GM19463 (cell line): ENCODE measurements around the gene TRIM46.
"Not testable (repeated sequence)": the region's sequence is repeated elsewhere in the genome, so short reads cannot be mapped to it uniquely, and the experiment has no call there.

ENCODE experiments used
- ATAC-seq: cut with Tn5 transposase; IDR thresholded peaks from one replicate; pipeline ENCODE4 v1.9.1; 2021; ENCODE audit warnings: mild to moderate bottlenecking, moderate library complexity; ENCODE audit not compliant: unreplicated experiment

TRIM46 gene

DNA sequence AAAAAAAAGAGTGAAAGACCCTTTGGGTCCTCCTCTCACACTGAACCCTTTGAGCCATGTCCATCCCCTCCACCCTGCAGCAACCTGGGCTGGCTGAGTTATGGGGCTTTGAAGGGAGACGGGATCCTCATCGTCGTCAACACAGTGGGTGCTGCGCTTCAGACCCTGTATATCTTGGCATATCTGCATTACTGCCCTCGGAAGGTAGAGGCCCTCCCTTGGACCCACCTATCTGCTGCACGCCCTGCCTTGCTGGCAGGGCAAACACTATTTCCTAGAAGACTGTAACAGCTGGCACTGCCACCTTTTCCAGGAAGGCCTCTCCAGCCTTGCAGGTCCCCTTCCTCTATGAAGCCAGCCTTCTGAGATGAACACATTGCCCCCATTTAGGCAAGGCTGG lies 36.9 kb upstream of the TRIM46 start:
- ATAC-seq, result no peak

GRCh38 chr1:155137154-155137949 lies 36.3 kb upstream of the TRIM46 start:
- ATAC-seq, result no peak

- peak; percentile 73 for ATAC-seq
These were observed 33.6 kb upstream of the TRIM46 start, which contains the start of gene DPM3 for GRCh38 chr1:155139895-155140629. Gene DPM3, minus strand, starts transcription at chr1:155140531. Its CDS starts 291 bp downstream, at chr1:155140240.

- no peak for ATAC-seq
These were observed 33.1 kb upstream of the TRIM46 start for GRCh38 chr1:155140630-155140953.

- no peak for ATAC-seq
These were observed 31.9 kb upstream of the TRIM46 start for GRCh38 chr1:155141749-155142148.

DNA sequence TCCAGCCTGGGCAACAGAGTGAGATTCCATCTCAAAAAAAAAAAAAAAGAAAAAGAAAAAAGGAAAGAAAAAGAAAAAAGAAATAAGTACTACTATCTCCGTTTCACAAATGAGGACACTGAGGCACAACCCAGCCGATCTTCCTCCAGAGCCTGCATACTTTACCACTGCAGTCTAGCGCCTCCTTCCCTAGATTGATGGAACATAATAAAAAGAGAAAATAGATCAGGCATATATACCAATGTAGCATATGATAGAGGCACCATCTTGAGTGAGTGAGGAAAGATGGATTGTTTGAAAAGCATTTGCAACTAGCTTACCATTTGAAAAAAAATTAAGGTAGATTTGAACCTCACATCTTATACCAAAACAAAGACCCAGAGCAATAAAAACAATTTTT lies 28.2 kb upstream of the TRIM46 start:
- ATAC-seq, result no peak

DNA sequence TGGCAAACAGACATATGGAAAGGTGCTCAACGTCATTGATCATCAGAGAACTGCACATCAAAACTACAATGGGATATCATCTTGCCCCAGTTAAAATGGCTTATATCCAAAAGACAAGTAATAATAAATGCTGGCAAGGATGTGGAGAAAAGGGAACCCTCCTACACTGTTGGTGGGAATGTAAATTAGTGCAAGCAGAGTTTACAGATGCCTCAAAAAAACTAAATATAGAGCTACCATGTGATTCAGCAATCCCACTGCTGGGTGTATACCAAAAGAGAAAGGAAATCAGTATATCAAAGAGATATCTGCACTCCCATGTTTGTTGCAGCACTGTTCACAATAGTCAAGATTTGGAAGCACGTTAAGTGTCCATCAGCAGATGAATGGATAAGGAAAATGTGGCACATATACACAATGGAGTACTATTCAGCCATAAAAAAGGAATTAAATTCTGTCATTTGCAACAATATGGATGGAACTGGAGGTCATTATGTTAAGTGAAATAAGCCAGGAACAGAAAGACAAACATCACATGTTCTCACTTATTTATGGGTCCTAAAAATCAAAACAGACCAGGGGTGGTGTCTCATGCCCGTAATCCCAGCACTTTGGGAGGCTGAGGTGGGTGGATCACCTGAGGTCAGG lies 17.5 kb upstream of the TRIM46 start:
- not testable (repeated sequence) for ATAC-seq

DNA sequence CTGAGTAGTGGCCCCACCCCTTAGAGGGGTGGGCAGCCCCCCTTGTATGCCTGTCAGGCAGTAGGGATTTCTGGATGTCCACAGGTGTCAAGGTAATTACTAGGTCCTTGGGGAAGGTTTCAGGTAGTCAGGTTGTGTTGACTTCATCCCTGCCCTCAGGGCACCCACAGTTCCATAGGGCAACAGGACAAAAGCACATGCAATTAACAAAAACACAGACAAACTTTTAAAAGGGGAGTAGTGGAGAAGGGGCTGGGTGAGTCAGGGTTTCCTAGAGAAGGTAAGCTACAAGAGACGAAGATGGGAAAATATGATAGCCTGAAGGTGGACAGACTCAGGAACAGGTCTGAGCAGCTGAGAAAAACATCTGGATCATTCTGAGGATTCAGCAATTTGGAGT lies 14.7 kb upstream of the TRIM46 start:
- no peak for ATAC-seq

DNA sequence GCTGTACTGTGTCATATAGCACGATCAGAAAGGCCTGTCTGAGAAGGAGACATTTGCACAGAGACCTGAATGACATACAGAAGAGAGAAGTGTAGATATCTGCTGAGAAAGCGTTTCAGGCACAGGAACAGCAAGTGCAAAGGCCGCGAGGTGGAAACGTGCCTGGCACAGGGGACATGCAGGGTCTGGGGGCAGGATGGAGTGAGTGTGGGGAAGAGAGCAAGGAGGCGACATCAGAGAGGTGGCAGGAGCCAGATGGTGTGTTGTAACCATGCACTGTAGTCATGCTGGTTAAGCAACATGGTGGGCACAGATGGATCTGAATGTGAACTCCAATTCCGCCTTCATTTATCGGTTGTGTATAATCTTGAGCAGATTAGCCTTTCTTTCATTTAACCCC lies 13.5 kb upstream of the TRIM46 start:
- ATAC-seq, result no peak

- not testable (repeated sequence) for ATAC-seq
These were observed 11.0 kb upstream of the TRIM46 start for GRCh38 chr1:155162631-155163030.

GRCh38 chr1:155163785-155164184 lies 9.9 kb upstream of the TRIM46 start:
- not testable (repeated sequence) for ATAC-seq

DNA sequence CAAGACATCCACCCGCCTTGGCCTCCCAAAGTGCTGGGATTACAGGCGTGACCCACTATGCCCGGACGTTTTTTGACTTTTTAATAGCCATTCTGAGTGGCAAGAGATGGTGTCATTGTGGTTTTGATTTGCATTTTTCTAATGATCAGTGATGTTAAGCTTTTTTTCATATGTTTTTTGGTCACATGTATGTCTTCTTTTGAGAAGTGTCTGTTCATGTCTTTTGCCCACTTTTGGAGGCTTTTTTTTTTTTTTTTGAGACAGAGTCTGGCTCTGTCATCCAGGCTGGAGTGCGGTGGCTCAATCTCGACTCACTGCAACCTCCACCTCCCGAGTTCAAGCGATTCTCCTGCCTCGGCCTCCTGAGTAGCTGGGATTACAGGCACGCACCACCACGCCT lies 9.0 kb upstream of the TRIM46 start:
- not testable (repeated sequence) for ATAC-seq

GRCh38 chr1:155166051-155166470 lies 7.6 kb upstream of the TRIM46 start:
- no peak for ATAC-seq

- ATAC-seq, result no peak
These were observed 7.0 kb upstream of the TRIM46 start for GRCh38 chr1:155166471-155167165.

GRCh38 chr1:155167166-155168104 lies 6.2 kb upstream of the TRIM46 start:
- peak; percentile 41 for ATAC-seq

- not testable (repeated sequence) for ATAC-seq
These were observed 5.6 kb upstream of the TRIM46 start for GRCh38 chr1:155168105-155168445.

GRCh38 chr1:155168456-155169210 lies 5.0 kb upstream of the TRIM46 start:
- ATAC-seq, result no peak

- no peak for ATAC-seq
These were observed 4.1 kb upstream of the TRIM46 start for GRCh38 chr1:155169541-155169940.

DNA sequence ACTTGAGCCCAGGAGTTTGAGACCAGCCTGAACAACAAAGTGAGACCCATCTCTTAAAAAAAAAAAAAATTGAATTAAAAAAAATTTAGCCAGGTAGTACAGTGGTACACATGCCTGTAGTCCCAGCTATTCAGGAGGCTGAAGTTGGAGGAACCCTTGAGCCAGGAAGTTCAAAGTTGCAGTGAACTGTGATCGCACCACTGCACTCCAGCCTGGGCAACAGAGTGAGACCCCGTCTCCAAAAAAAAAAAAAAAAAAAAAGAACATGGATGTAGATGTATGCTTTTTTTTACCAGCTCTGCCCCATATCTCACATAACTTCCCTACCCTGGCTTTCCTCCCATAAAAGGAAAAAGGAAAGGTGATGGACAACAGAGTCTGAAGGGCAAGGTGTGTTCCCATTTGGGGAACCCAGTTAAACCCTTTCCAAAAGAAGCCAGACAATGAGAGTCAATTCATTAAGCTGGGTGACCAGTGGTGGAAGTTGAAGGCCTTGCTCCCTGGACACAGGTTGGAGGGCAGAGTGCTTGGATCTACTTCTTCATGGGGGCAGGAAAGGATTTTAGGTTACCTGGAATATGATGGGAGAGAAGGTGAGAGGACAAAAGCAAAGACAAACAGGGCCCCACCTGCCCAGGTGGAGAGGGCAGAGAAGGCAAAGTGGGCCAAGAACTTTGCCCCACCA lies 3.4 kb upstream of the TRIM46 start:
- no peak for ATAC-seq
